Endothelial cell of umbilical vein (primary cell): Measurements from ENCODE around the gene C1orf185. TPM values are rescaled to one million over a fixed set of nuclear protein-coding genes. Genes with fewer than 3 reads are reported as not detected.

Experiments
- BruUV-seq: library from RNA; stranded (reverse); fragments of 400-500 nt; replicated peaks from 2 replicates; lab custom pipeline; 2021; lab: Mats Ljungman, UMichigan
- CTCF ChIA-PET: fragments of 300-600, 350-600 bp; sonication (Branson Sonifier 250); formaldehyde crosslinking; loops from one replicate; lab custom pipeline; 2021; ENCODE audit warnings: antibody characterized with exemption, inconsistent platforms; lab: Charles Lee
- POLR2A ChIA-PET: fragments of 300-600, 350-600 bp; sonication (Branson Sonifier 250); formaldehyde crosslinking; loops from one replicate; lab custom pipeline; 2021; ENCODE audit warnings: antibody characterized with exemption, inconsistent platforms; lab: Charles Lee
- DNase-seq: peaks from one replicate; pipeline ENCODE4 v3.0.0-alpha.2; 2011; ENCODE audit warnings: low read depth, low spot score
- FAIRE-seq: peaks from 2 replicates; lab custom pipeline; 2011; peaks lifted over from hg19 to GRCh38; lab: Jason Lieb, UNC
- H2AFZ ChIP-seq: 2 replicates; pipeline ENCODE4 v1.6.0; 2012; ENCODE audit warnings: low read depth, low read length, control low read depth, inconsistent platforms
- H3K27ac ChIP-seq: 2 replicates; pipeline ENCODE4 v1.5.1; 2011; ENCODE audit warnings: low read depth, mild to moderate bottlenecking, control low read depth, low read length, moderate library complexity; ENCODE audit not compliant: insufficient read depth
- H3K27me3 ChIP-seq, 2 experiments: 2 replicates each; pipeline versions ENCODE4 v1.6.0 to v1.6.1; 2011; ENCODE audit warnings: low read length in 2 of 2, mixed read lengths in 1 of 2; ENCODE audit not compliant: control insufficient read depth in 2 of 2, insufficient read depth in 2 of 2
- H3K36me3 ChIP-seq, 2 experiments: 2 replicates in 1 of 2; 3 replicates in 1 of 2; pipeline ENCODE4 v1.5.1; 2011; ENCODE audit warnings: low read length in 2 of 2, mild to moderate bottlenecking in 1 of 2, moderate library complexity in 1 of 2; ENCODE audit not compliant: control insufficient read depth in 2 of 2, insufficient read depth in 2 of 2; ENCODE audit errors: extremely low read depth in 1 of 2
- H3K4me1 ChIP-seq: 3 replicates; pipeline ENCODE4 v1.5.1; 2011; ENCODE audit warnings: mild to moderate bottlenecking, low read length; ENCODE audit not compliant: control insufficient read depth, insufficient read depth; ENCODE audit errors: extremely low read depth
- H3K4me2 ChIP-seq: 2 replicates; pipeline ENCODE4 v1.6.1; 2011; ENCODE audit warnings: low read length, control low read depth, mixed read lengths; ENCODE audit not compliant: insufficient read depth
- H3K4me3 ChIP-seq, 3 experiments: fragments of 200-600 bp in 1 of 3; sonication (generic), shearing (Covaris generic) in 1 of 3; replicated peaks in 1 of 3; 2 replicates each; pipeline ENCODE4 v1.5.1; 2011 to 2016; ENCODE audit warnings: control low read depth in 3 of 3, low read length in 3 of 3, mild to moderate bottlenecking in 2 of 3, inconsistent platforms in 1 of 3, low read depth in 1 of 3, moderate library complexity in 1 of 3; ENCODE audit not compliant: insufficient read depth in 1 of 3
- H3K79me2 ChIP-seq: 2 replicates; pipeline ENCODE4 v1.6.0; 2012; ENCODE audit warnings: low read length, inconsistent platforms; ENCODE audit not compliant: control insufficient read depth, insufficient read depth
- H3K9ac ChIP-seq: replicated peaks from 2 replicates; pipeline ENCODE3; 2011; ENCODE audit warnings: low read length, control low read depth; ENCODE audit not compliant: insufficient read depth; ENCODE audit errors: extremely low read depth
- H3K9me1 ChIP-seq: replicated peaks from 3 replicates; pipeline ENCODE4 v1.6.0; 2011; ENCODE audit warnings: mild to moderate bottlenecking, low read length; ENCODE audit not compliant: control insufficient read depth, insufficient read depth; ENCODE audit errors: extremely low read depth
- H3K9me3 ChIP-seq: replicated peaks from 2 replicates; pipeline ENCODE4 v1.5.1; 2012; ENCODE audit warnings: low read length, inconsistent platforms; ENCODE audit not compliant: control insufficient read depth, insufficient read depth
- H4K20me1 ChIP-seq: replicated peaks from 2 replicates; pipeline ENCODE3; 2011; ENCODE audit warnings: mild to moderate bottlenecking, low read length; ENCODE audit not compliant: control insufficient read depth, insufficient read depth; ENCODE audit errors: extremely low read depth
- EZH2 ChIP-seq: IDR thresholded peaks from 2 replicates; pipeline ENCODE4 v1.6.1; 2012; ENCODE audit warnings: borderline replicate concordance, low read depth, mild to moderate bottlenecking, moderate library complexity, low read length, inconsistent platforms; ENCODE audit not compliant: severe bottlenecking
- FOS ChIP-seq: IDR thresholded peaks from 2 replicates; pipeline ENCODE4 v1.6.1; 2011; ENCODE audit warnings: mild to moderate bottlenecking, low read length, moderate library complexity, borderline replicate concordance; ENCODE audit not compliant: insufficient read depth
- GATA2 ChIP-seq: IDR thresholded peaks from 2 replicates; pipeline ENCODE4 v1.7.0; 2011; ENCODE audit warnings: low read depth, mild to moderate bottlenecking, moderate library complexity, mixed read lengths, low read length; ENCODE audit not compliant: insufficient read length, insufficient read depth
- JUN ChIP-seq: IDR thresholded peaks from 2 replicates; pipeline ENCODE4 v1.6.1; 2011; ENCODE audit warnings: borderline replicate concordance, low read depth; ENCODE audit not compliant: insufficient read length, insufficient read depth
- MAX ChIP-seq: IDR thresholded peaks from 2 replicates; pipeline ENCODE4 v1.6.1; 2011; ENCODE audit not compliant: insufficient read depth, insufficient read length
- MYC ChIP-seq: IDR thresholded peaks from one replicate; pipeline ENCODE4 v1.6.1; 2011; ENCODE audit warnings: mild to moderate bottlenecking, low read depth, low read length
- POLR2A ChIP-seq: IDR thresholded peaks from 2 replicates; pipeline ENCODE4 v1.6.1; 2012; ENCODE audit warnings: low read depth, mild to moderate bottlenecking, control low read depth, low read length
- POLR2AphosphoS5 ChIP-seq: IDR thresholded peaks from 2 replicates; pipeline ENCODE4 v1.6.1; 2012; ENCODE audit warnings: low read depth, mild to moderate bottlenecking, control low read depth, low read length, moderate library complexity; ENCODE audit not compliant: insufficient read depth
- dilution Hi-C: fragments of 300-500 bp; cut with MboI; formaldehyde crosslinking; loops from one replicate; pipeline ENCODE4 v1.15.0; 2019; ENCODE audit warnings: low sequenced_read_pairs; ENCODE audit not compliant: extremely low pct_ligation_motif_present
- intact Hi-C: fragments of 100-400 bp; cut with micrococcal nuclease; formaldehyde crosslinking; loops from one replicate; pipeline ENCODE4 v1.10.0; 2022
- polyA plus RNA-seq, 4 experiments: library from polyadenylated mRNA; depleted of rRNA in 3 of 4; stranded (reverse) in 3 of 4; unstranded in 1 of 4; fragments of >200 nt; gene quantifications; 2 replicates each; pipeline versions ENCODE4 v1.2.1 to v1.2.3, GENCODE V29; 2011 to 2012; ENCODE audit warnings: missing spikeins in 1 of 4
- total RNA-seq: library from RNA; stranded (reverse); gene quantifications from 2 replicates; pipeline ENCODE4 v1.2.3, GENCODE V29; 2021
- TF ChIP-seq, protein P1 (sequence below), 2 donors: IDR thresholded peaks; 1 replicate in 1 of 2; 2 replicates in 1 of 2; pipeline ENCODE4 v1.5.1; 2011; ENCODE audit warnings: low read length in 2 of 2, mild to moderate bottlenecking in 2 of 2, moderate library complexity in 2 of 2, control low read depth in 1 of 2, inconsistent platforms in 1 of 2, low read depth in 1 of 2; ENCODE audit not compliant: insufficient read depth in 1 of 2; ENCODE audit errors: extremely low read depth in 1 of 2

The C1orf185 gene
- total and polyA plus RNA-seq, 2 donors (not counting 3 experiments of a cell fraction or from before 2014, with no cell fraction given): not detected

GRCh38 chr1:51086496-51087271 lies 15.3 kb upstream of the C1orf185 start:
- Histone ChIP-seq H2AFZ (no peak overlapping the region), H3K4me1 (no peaks in the 10 kb centered on the region), H3K4me3 (no peak overlapping the region), H3K9me3 (no peaks in the 10 kb centered on the region), H3K9ac (no peak overlapping the region), H3K79me2 (no peaks in the 10 kb centered on the region), H3K36me3 (no peaks in the 10 kb centered on the region), H3K27me3 (peaks cover 12 to 14% of the 10 kb centered on the region in 2 experiments), H3K9me1 (no peaks in the 10 kb centered on the region), H4K20me1 (no peaks in the 10 kb centered on the region), H3K27ac (no peak overlapping the region), H3K4me2 (no peak overlapping the region)
- no peak for TF ChIP-seq JUN
- TF ChIP-seq, protein P1, sequence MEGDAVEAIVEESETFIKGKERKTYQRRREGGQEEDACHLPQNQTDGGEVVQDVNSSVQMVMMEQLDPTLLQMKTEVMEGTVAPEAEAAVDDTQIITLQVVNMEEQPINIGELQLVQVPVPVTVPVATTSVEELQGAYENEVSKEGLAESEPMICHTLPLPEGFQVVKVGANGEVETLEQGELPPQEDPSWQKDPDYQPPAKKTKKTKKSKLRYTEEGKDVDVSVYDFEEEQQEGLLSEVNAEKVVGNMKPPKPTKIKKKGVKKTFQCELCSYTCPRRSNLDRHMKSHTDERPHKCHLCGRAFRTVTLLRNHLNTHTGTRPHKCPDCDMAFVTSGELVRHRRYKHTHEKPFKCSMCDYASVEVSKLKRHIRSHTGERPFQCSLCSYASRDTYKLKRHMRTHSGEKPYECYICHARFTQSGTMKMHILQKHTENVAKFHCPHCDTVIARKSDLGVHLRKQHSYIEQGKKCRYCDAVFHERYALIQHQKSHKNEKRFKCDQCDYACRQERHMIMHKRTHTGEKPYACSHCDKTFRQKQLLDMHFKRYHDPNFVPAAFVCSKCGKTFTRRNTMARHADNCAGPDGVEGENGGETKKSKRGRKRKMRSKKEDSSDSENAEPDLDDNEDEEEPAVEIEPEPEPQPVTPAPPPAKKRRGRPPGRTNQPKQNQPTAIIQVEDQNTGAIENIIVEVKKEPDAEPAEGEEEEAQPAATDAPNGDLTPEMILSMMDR (IDR thresholded peaks at IDR 0.05; ENCODE audit: extremely low read depth in 1 of 2, insufficient read depth in 1 of 2, low read depth in 1 of 2, low read length in 2 of 2): no peak
- no peak for TF ChIP-seq FOS
- TF ChIP-seq MAX: no peak
- no peak for TF ChIP-seq MYC
- no peak for TF ChIP-seq GATA2
- no peak for TF ChIP-seq EZH2
- no peak for TF ChIP-seq POLR2A
- TF ChIP-seq POLR2AphosphoS5: no peak
- dilution Hi-C loops: no loop called here
- ChIA-PET CTCF (interaction anchor here (0.8 to 2.4 kb wide), 3 partner anchors 24 to 157 kb away, joined by 3 to 8 read pairs (median 3); no protein-coding TSS in a partner anchor), POLR2A (no interaction called here)
- FAIRE-seq (no peak), DNase-seq (no peak)
- BruUV-seq: no TSS peak
- intact Hi-C loops: loop anchor here (10.0 kb wide), 1 partner anchor 208 kb away; no protein-coding TSS in a partner anchor
